CD14-positive monocyte (primary cell): ENCODE measurements around the gene TMEM272. TPM values are rescaled to one million over a fixed set of nuclear protein-coding genes. Genes with fewer than 3 reads are reported as not detected.

Experiments
- DNase-seq, 3 donors: peaks; one replicate each; pipeline ENCODE4 v3.0.0-alpha.2; 2011 to 2022
- H2AFZ ChIP-seq: 2 replicates; pipeline ENCODE4 v1.6.0; 2012; ENCODE audit warnings: mild to moderate bottlenecking, low read depth, low read length, inconsistent platforms; ENCODE audit not compliant: insufficient read depth, poor library complexity, severe bottlenecking
- H3K27ac ChIP-seq, 2 donors: 1 replicate in 1 of 2; 2 replicates in 1 of 2; pipeline ENCODE4 v1.5.1; 2012 to 2013; ENCODE audit warnings: low read length in 2 of 2, control low read depth in 1 of 2, inconsistent platforms in 1 of 2, low read depth in 1 of 2, mild to moderate bottlenecking in 1 of 2
- H3K27me3 ChIP-seq, 2 donors: one replicate each; pipeline versions ENCODE4 v1.6.0 to v1.6.1; 2011 to 2013; ENCODE audit warnings: low read length in 2 of 2; ENCODE audit not compliant: control insufficient read depth in 2 of 2, insufficient read depth in 2 of 2
- H3K36me3 ChIP-seq, 2 donors: replicated peaks in 1 of 2; 1 replicate in 1 of 2; 2 replicates in 1 of 2; pipeline versions ENCODE4 v1.5.1 to v1.6.1; 2012 to 2013; ENCODE audit warnings: low read length in 2 of 2, control low read depth in 1 of 2, inconsistent platforms in 1 of 2, mild to moderate bottlenecking in 1 of 2; ENCODE audit not compliant: insufficient read depth in 2 of 2, control insufficient read depth in 1 of 2
- H3K4me1 ChIP-seq, 2 donors: 1 replicate in 1 of 2; 2 replicates in 1 of 2; pipeline versions ENCODE4 v1.5.1 to v1.6.1; 2012 to 2013; ENCODE audit warnings: low read length in 2 of 2, control low read depth in 1 of 2, inconsistent platforms in 1 of 2, mild to moderate bottlenecking in 1 of 2, moderate library complexity in 1 of 2; ENCODE audit not compliant: insufficient read depth in 2 of 2, control insufficient read depth in 1 of 2
- H3K4me2 ChIP-seq: replicated peaks from 2 replicates; pipeline ENCODE3; 2012; ENCODE audit warnings: low read length, moderate library complexity, mild to moderate bottlenecking; ENCODE audit not compliant: poor library complexity, severe bottlenecking; ENCODE audit errors: extremely low read depth
- H3K4me3 ChIP-seq, 3 experiments: fragments of 200-600 bp in 1 of 3; sonication (generic) in 1 of 3; replicated peaks in 1 of 3; 1 replicate in 2 of 3; 2 replicates in 1 of 3; pipeline ENCODE4 v1.5.1; 2011 to 2013; ENCODE audit warnings: low read length in 3 of 3, mild to moderate bottlenecking in 3 of 3, control low read depth in 2 of 3, low read depth in 2 of 3, inconsistent platforms in 1 of 3, moderate library complexity in 1 of 3
- H3K79me2 ChIP-seq: 2 replicates; pipeline ENCODE4 v1.6.0; 2012; ENCODE audit warnings: mild to moderate bottlenecking, control low read depth, inconsistent platforms, low read length, moderate library complexity; ENCODE audit not compliant: insufficient read depth
- H3K9ac ChIP-seq: 2 replicates; pipeline ENCODE4 v1.6.0; 2017; ENCODE audit warnings: low read length, mild to moderate bottlenecking; ENCODE audit not compliant: insufficient read depth, poor library complexity, severe bottlenecking
- H3K9me3 ChIP-seq, 2 donors: replicated peaks in 1 of 2; 1 replicate in 1 of 2; 2 replicates in 1 of 2; pipeline versions ENCODE4 v1.5.1 to v1.6.1; 2012 to 2013; ENCODE audit warnings: low read length in 2 of 2, control low read depth in 1 of 2; ENCODE audit not compliant: control insufficient read depth in 1 of 2, insufficient read depth in 1 of 2
- H4K20me1 ChIP-seq: 2 replicates; pipeline ENCODE4 v1.6.0; 2012; ENCODE audit warnings: mild to moderate bottlenecking, low read length, control low read depth, moderate library complexity; ENCODE audit not compliant: insufficient read depth
- H3K27ac Mint-ChIP-seq, 7 donors: one replicate each; pipeline ENCODE4 v1.8.0; 2020; ENCODE audit warnings: mild to moderate bottlenecking in 7 of 7, mixed read lengths in 7 of 7, moderate library complexity in 6 of 7, inconsistent platforms in 2 of 7
- H3K27me3 Mint-ChIP-seq, 3 donors: one replicate each; pipeline ENCODE4 v1.8.0; 2021 to 2022; ENCODE audit warnings: low read depth in 3 of 3, mild to moderate bottlenecking in 3 of 3, mixed read lengths in 3 of 3, moderate library complexity in 3 of 3, inconsistent platforms in 1 of 3
- H3K36me3 Mint-ChIP-seq, 2 donors: one replicate each; pipeline ENCODE4 v1.8.0; 2020; ENCODE audit warnings: mixed read lengths in 2 of 2, inconsistent platforms in 1 of 2, mild to moderate bottlenecking in 1 of 2
- H3K4me1 Mint-ChIP-seq: one replicate; pipeline ENCODE4 v1.8.0; 2020; ENCODE audit warnings: mild to moderate bottlenecking, mixed read lengths
- H3K4me3 Mint-ChIP-seq, 2 donors: one replicate each; pipeline ENCODE4 v1.8.0; 2020; ENCODE audit warnings: mild to moderate bottlenecking in 2 of 2, mixed read lengths in 2 of 2, moderate library complexity in 1 of 2
- H3K9me3 Mint-ChIP-seq, 7 donors: one replicate each; pipeline ENCODE4 v1.8.0; 2020 to 2022; ENCODE audit warnings: mixed read lengths in 7 of 7, mild to moderate bottlenecking in 6 of 7, moderate library complexity in 6 of 7, inconsistent platforms in 2 of 7
- WGBS: methylation state at CpG from one replicate; pipeline ENCODE4 v1.1.5; 2013; ENCODE audit warnings: missing lambda C conversion rate; ENCODE audit not compliant: insufficient coverage; 5-methylcytosine and 5-hydroxymethylcytosine counted together
- intact Hi-C, 2 donors: fragments of 100-400 bp; cut with micrococcal nuclease; formaldehyde crosslinking; loops; one replicate each; pipeline versions ENCODE4 v1.15.0 to v1.15.1; 2023
- polyA plus RNA-seq, 3 donors: library from polyadenylated mRNA; depleted of rRNA in 1 of 3; unstranded in 2 of 3; stranded (reverse) in 1 of 3; fragments of 300-500 nt in 2 of 3; fragments of >200 nt in 1 of 3; fragmentation: Illumina TruSeq in 2 of 3; gene quantifications; 1 replicate in 2 of 3; 2 replicates in 1 of 3; pipeline ENCODE4 v1.2.3, GENCODE V29; 2012 to 2021
- TF ChIP-seq, protein P1 (sequence below): fragments of 200-600 bp; IDR thresholded peaks from one replicate; pipeline ENCODE4 v1.8.0; 2022; ENCODE audit warnings: antibody characterized with exemption, mild to moderate bottlenecking

TMEM272 gene
- polyA plus RNA-seq, 3 donors = 0.07 TPM; not detected in 2

DNA sequence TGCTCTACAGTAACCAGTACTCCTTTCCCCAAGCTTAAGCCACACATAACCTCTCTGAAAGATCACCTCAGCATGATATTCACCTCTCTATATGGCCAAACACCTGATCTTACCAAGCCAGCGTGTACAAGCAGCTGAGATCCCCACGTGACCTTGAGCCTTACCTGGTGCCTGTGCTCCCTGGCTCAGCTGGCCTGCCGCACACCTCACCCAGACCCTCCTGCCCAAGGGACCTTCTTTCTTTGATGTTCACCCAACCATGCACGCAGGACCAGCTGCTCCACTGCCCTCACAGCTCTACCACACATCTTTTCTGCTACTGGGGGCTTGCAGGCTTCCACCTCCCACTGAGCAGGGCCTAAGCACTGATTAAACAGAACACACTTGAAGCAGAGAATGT, 50.0 kb downstream of the TMEM272 start:
- Mint-ChIP-seq H3K4me1 (peaks cover 26% of the 10 kb centered on the region), H3K27me3 (peaks cover 7 to 21% (median 18%) of the 10 kb centered on the region in 3 donors), H3K9me3 (no peaks in the 10 kb centered on the region), H3K36me3 (peaks cover 38 to 47% of the 10 kb centered on the region in 2 donors), H3K4me3 (no peak overlapping the region), H3K27ac (peak overlapping the region in 3 of 7 donors; percentile 29 to 34 (median 33))
- no peak overlapping the region for H2AFZ ChIP-seq
- intact Hi-C loops = loop anchor here in 1 of 2 donors (10.0 kb wide), 1 partner anchor 50 kb away; the partner anchor contains the start of gene TMEM272
- H3K27me3 ChIP-seq = peaks cover 0 to 7% of the 10 kb centered on the region in 2 donors
- H3K27ac ChIP-seq = no peak overlapping the region
- H3K79me2 ChIP-seq = no peaks in the 10 kb centered on the region
- no peaks in the 10 kb centered on the region for H4K20me1 ChIP-seq
- no peak overlapping the region for H3K4me2 ChIP-seq
- no peak overlapping the region for H3K4me3 ChIP-seq
- WGBS = 98% methylated on average over 3 of the region's 4 CpGs
- H3K36me3 ChIP-seq = peaks cover 0 to 5% of the 10 kb centered on the region in 2 donors
- peaks cover 19 to 20% of the 10 kb centered on the region in 2 donors for H3K4me1 ChIP-seq
- no peaks in the 10 kb centered on the region for H3K9me3 ChIP-seq
- DNase-seq = no peak
- H3K9ac ChIP-seq = no peak overlapping the region
- TF ChIP-seq, protein P1, sequence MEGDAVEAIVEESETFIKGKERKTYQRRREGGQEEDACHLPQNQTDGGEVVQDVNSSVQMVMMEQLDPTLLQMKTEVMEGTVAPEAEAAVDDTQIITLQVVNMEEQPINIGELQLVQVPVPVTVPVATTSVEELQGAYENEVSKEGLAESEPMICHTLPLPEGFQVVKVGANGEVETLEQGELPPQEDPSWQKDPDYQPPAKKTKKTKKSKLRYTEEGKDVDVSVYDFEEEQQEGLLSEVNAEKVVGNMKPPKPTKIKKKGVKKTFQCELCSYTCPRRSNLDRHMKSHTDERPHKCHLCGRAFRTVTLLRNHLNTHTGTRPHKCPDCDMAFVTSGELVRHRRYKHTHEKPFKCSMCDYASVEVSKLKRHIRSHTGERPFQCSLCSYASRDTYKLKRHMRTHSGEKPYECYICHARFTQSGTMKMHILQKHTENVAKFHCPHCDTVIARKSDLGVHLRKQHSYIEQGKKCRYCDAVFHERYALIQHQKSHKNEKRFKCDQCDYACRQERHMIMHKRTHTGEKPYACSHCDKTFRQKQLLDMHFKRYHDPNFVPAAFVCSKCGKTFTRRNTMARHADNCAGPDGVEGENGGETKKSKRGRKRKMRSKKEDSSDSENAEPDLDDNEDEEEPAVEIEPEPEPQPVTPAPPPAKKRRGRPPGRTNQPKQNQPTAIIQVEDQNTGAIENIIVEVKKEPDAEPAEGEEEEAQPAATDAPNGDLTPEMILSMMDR = no peak

- Histone ChIP-seq H4K20me1 (no peaks in the 10 kb centered on the region), H3K79me2 (no peaks in the 10 kb centered on the region), H3K9ac (peak overlapping the region; percentile 5), H3K27me3 (peaks cover 0 to 7% of the 10 kb centered on the region in 2 donors), H3K27ac (peak overlapping the region; percentile 21 to 71), H3K4me1 (peaks cover 19 to 20% of the 10 kb centered on the region in 2 donors), H2AFZ (peak overlapping the region; percentile 39), H3K36me3 (peaks cover 0 to 5% of the 10 kb centered on the region in 2 donors), H3K9me3 (no peaks in the 10 kb centered on the region), H3K4me2 (peak overlapping the region; percentile 19), H3K4me3 (no peak overlapping the region)
- Mint-ChIP-seq H3K4me1 (peaks cover 26% of the 10 kb centered on the region), H3K27me3 (peaks cover 7 to 15% (median 8%) of the 10 kb centered on the region in 3 donors), H3K36me3 (peaks cover 41 to 50% of the 10 kb centered on the region in 2 donors), H3K9me3 (no peaks in the 10 kb centered on the region), H3K27ac (peak overlapping the region; percentile 78 to 89 (median 84)), H3K4me3 (peak overlapping the region in 1 of 2 donors; percentile 59)
- TF ChIP-seq, protein P1 = no peak
- intact Hi-C loops = loop anchor here in 1 of 2 donors (10.0 kb wide), 1 partner anchor 51 kb away; the partner anchor contains the start of gene TMEM272
- WGBS = 5% methylated on average over 4 of the region's 6 CpGs
- peak; percentile 64 to 82 (median 81) for DNase-seq
Measured at GRCh38 chr13:51793570-51794271, 51.3 kb downstream of the TMEM272 start.
